Kidney (tissue), 14 donors: ENCODE data around the gene SORCS2. TPM values are rescaled to one million over a fixed set of nuclear protein-coding genes. Genes with fewer than 3 reads are reported as not detected.

Source experiments
- DNase-seq, 5 donors: peaks; one replicate each; pipeline ENCODE4 v3.0.0-alpha.2; 2013 to 2020
- FAIRE-seq: peaks from 2 replicates; lab custom pipeline; 2012; peaks lifted over from hg19 to GRCh38; lab: Jason Lieb, UNC
- H3K27ac ChIP-seq, 2 donors: one replicate each; pipeline ENCODE4 v1.7.0; 2013; ENCODE audit warnings: low read depth in 2 of 2, low read length in 2 of 2, inconsistent platforms in 1 of 2
- H3K27me3 ChIP-seq: one replicate; pipeline ENCODE4 v1.7.1; 2013; ENCODE audit warnings: low read length, inconsistent platforms; ENCODE audit not compliant: control insufficient read depth, insufficient read depth
- H3K36me3 ChIP-seq, 3 donors: one replicate each; pipeline versions ENCODE4 v1.7.0 to v1.7.1; 2013; ENCODE audit warnings: low read length in 3 of 3, control low read depth in 1 of 3, inconsistent platforms in 1 of 3; ENCODE audit not compliant: insufficient read depth in 3 of 3, control insufficient read depth in 2 of 3
- H3K4me1 ChIP-seq, 3 donors: one replicate each; pipeline versions ENCODE4 v1.7.0 to v1.7.1; 2013; ENCODE audit warnings: low read length in 3 of 3, inconsistent platforms in 1 of 3, low read depth in 1 of 3; ENCODE audit not compliant: control insufficient read depth in 2 of 3, insufficient read depth in 2 of 3
- H3K4me3 ChIP-seq, 3 donors: one replicate each; pipeline versions ENCODE4 v1.7.0 to v1.8.1; 2013; ENCODE audit warnings: low read length in 3 of 3, control low read depth in 1 of 3, inconsistent platforms in 1 of 3
- H3K9ac ChIP-seq, 3 donors: one replicate each; pipeline versions ENCODE4 v1.7.0 to v1.7.1; 2013; ENCODE audit warnings: low read length in 3 of 3, control low read depth in 1 of 3, inconsistent platforms in 1 of 3
- H3K9me3 ChIP-seq, 3 donors: one replicate each; pipeline versions ENCODE4 v1.7.0 to v1.7.1; 2013; ENCODE audit warnings: low read length in 3 of 3, control low read depth in 1 of 3, inconsistent platforms in 1 of 3; ENCODE audit not compliant: control insufficient read depth in 2 of 3, insufficient read depth in 1 of 3
- intact Hi-C: fragments of 100-400 bp; cut with DNase I; formaldehyde crosslinking; loops from one replicate; pipeline ENCODE4 v1.11.1; 2022
- polyA plus RNA-seq: library from polyadenylated mRNA; stranded (reverse); fragments of 350-450 nt; fragmentation: Illumina TruSeq; extraction: RNeasy Lipid Tissue Mini Kit (QIAGEN cat#74804); gene quantifications from one replicate; pipeline ENCODE4 v1.2.3, GENCODE V29; 2014; ENCODE audit warnings: low read depth, low replicate concordance; ENCODE audit not compliant: insufficient read depth
- total RNA-seq: library from RNA; stranded (reverse); fragmentation: NEBNext Ultra II Directional; extraction: Animal tissue kit (Norgen Biotek cat#: 25700); gene quantifications from one replicate; pipeline ENCODE4 v1.2.1, GENCODE V29; 2021
- TF ChIP-seq, protein P1 (sequence below): IDR thresholded peaks from 3 replicates; pipeline ENCODE4 v1.5.1; 2012; ENCODE audit warnings: mild to moderate bottlenecking, moderate library complexity, borderline replicate concordance; ENCODE audit not compliant: insufficient read depth; ENCODE audit errors: extremely low read depth
- donor health status: control.
- donor health status: control.
- donor health status: control.
- donor health status: control.
- donor health status: control.
- donor health status: DM: yes; HTN: yes; CAD: no.
- donor health status: Normal renal cell carcinoma (clear cell type).

SORCS2 gene
- total and polyA plus RNA-seq, 2 donors from 2014 or later: 6.1 to 9.1 TPM

DNA sequence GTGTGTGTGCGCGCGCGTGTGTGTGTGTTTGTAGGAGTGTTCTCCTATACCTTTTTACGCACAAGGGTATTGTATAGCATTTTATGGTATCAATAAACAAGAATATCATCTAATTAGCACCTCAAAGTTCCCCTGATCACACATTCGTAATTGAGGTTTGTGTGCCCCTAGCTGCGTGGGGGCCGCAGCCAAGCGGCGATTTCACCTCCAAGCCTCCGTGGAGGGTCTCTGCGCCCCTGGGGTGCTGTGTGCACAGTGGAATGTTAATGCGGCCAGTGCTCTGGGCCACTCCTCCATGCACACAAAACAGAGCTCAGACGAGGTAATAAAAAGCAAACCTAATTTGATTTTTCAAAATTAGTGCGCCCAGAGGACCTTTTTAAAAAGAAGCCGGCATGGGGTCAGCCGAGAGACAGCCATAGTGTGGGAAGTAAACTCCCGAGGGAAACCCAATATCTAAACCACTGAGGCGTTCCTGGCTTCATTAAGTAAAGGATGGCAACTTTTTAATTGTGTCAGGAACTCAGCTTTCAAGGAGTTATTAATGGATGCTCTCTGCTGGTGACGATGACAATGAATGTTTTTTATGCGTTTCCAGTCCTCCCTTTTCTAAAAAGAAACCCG is 110.6 kb downstream of the SORCS2 start:
- no peak overlapping the region for H3K27ac ChIP-seq
- no peak for FAIRE-seq
- H3K27me3 ChIP-seq: no peaks in the 10 kb centered on the region
- TF ChIP-seq, protein P1, sequence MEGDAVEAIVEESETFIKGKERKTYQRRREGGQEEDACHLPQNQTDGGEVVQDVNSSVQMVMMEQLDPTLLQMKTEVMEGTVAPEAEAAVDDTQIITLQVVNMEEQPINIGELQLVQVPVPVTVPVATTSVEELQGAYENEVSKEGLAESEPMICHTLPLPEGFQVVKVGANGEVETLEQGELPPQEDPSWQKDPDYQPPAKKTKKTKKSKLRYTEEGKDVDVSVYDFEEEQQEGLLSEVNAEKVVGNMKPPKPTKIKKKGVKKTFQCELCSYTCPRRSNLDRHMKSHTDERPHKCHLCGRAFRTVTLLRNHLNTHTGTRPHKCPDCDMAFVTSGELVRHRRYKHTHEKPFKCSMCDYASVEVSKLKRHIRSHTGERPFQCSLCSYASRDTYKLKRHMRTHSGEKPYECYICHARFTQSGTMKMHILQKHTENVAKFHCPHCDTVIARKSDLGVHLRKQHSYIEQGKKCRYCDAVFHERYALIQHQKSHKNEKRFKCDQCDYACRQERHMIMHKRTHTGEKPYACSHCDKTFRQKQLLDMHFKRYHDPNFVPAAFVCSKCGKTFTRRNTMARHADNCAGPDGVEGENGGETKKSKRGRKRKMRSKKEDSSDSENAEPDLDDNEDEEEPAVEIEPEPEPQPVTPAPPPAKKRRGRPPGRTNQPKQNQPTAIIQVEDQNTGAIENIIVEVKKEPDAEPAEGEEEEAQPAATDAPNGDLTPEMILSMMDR: no peak
- no peaks in the 10 kb centered on the region for H3K4me1 ChIP-seq
- peak in 4 of 5 donors; percentile 15 to 84 (median 68) for DNase-seq
- no peak overlapping the region for H3K9ac ChIP-seq
- intact Hi-C loops: no loop called here
- H3K36me3 ChIP-seq: no peaks in the 10 kb centered on the region
- H3K9me3 ChIP-seq: no peaks in the 10 kb centered on the region
- H3K4me3 ChIP-seq: no peak overlapping the region

GRCh38 chr4:7303561-7303960 is 111.2 kb downstream of the SORCS2 start:
- no peak overlapping the region for H3K4me3 ChIP-seq
- FAIRE-seq: no peak

GRCh38 chr4:7304436-7304835 is 112.1 kb downstream of the SORCS2 start:
- Histone ChIP-seq H3K9ac (no peak overlapping the region), H3K9me3 (no peaks in the 10 kb centered on the region), H3K27ac (no peak overlapping the region), H3K36me3 (no peaks in the 10 kb centered on the region), H3K4me3 (no peak overlapping the region), H3K4me1 (no peaks in the 10 kb centered on the region), H3K27me3 (no peaks in the 10 kb centered on the region)
- DNase-seq: peak in 1 of 5 donors; percentile 52
- FAIRE-seq: no peak
- intact Hi-C loops: no loop called here
- TF ChIP-seq, protein P1: no peak

More at GRCh38 chr4:7303561-7303960, 111.2 kb downstream of the SORCS2 start:
- Histone ChIP-seq H3K27ac (no peak overlapping the region), H3K27me3 (no peaks in the 10 kb centered on the region), H3K9me3 (no peaks in the 10 kb centered on the region), H3K4me1 (no peaks in the 10 kb centered on the region), H3K9ac (no peak overlapping the region), H3K36me3 (no peaks in the 10 kb centered on the region)
- TF ChIP-seq, protein P1: no peak
- DNase-seq: peak in 1 of 5 donors; percentile 33
- intact Hi-C loops: no loop called here
